A673 (cell line): ENCODE data around the gene SSR4.

Experiments
- EZH2 ChIP-seq: fragments of 200-600 bp; sonication (generic); IDR thresholded peaks from 2 replicates; pipeline ENCODE4 v1.6.1; 2017; ENCODE audit warnings: borderline replicate concordance, low read depth, mild to moderate bottlenecking, mixed read lengths, antibody characterized with exemption, low read length; ENCODE audit not compliant: poor library complexity, severe bottlenecking
- TF ChIP-seq, protein P1 (sequence below): fragments of 300-800, 200-600 bp; sonication (generic); conservative IDR thresholded peaks from 2 replicates; pipeline ENCODE4 v1.5.1; 2017; ENCODE audit warnings: low read depth, mild to moderate bottlenecking, antibody characterized with exemption, low read length, moderate library complexity, mixed read lengths

DNA sequence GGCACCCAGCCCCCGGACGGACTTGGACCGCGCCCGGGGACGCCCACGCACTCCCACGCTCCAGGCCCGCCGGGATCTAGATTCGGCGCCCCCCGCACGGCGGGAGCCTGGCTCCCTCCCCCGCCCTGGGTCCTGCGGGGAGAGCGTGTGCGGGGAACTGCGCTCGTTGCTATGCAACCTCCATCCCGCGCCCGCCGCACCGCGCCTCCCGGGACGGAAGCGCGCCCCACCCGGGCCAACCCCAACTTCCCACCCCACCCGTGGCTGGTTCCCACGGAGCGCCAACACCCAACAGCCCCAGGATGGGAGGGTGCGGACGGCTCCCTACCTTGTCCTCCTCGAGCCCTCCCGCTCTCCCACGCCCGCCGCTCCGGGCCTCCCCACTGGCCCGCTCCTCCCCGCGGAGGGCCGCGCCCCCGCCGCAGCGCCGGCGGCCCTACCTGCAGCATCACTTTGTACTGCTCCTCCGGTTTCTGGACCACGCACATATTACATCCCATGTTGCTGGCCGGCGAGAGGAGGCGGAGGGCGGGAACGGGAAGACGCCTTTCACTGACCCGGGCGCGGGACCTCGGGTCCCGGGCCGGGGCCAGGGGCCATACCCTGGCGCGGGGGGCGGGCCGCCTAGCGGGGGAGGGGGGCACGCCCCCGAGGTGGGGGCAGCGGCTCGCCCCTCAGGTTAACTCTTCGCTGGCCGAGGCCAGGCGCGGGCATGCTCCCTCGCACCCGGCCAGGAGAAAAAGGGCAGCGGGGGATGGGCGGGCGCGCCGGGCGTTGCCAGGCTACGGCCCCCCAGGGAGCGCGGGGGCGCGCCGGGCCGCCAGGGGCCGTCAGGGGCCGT lies 35.6 kb downstream of the SSR4 start, which contains the start of gene PDZD4:
- TF ChIP-seq, protein P1, sequence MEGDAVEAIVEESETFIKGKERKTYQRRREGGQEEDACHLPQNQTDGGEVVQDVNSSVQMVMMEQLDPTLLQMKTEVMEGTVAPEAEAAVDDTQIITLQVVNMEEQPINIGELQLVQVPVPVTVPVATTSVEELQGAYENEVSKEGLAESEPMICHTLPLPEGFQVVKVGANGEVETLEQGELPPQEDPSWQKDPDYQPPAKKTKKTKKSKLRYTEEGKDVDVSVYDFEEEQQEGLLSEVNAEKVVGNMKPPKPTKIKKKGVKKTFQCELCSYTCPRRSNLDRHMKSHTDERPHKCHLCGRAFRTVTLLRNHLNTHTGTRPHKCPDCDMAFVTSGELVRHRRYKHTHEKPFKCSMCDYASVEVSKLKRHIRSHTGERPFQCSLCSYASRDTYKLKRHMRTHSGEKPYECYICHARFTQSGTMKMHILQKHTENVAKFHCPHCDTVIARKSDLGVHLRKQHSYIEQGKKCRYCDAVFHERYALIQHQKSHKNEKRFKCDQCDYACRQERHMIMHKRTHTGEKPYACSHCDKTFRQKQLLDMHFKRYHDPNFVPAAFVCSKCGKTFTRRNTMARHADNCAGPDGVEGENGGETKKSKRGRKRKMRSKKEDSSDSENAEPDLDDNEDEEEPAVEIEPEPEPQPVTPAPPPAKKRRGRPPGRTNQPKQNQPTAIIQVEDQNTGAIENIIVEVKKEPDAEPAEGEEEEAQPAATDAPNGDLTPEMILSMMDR, result no peak
- TF ChIP-seq EZH2, result peak; percentile 42
